ENCODE measurements around the gene PLA1A. TPM values are rescaled to one million over a fixed set of nuclear protein-coding genes. Genes with fewer than 3 reads are reported as not detected.

PLA1A gene
- total RNA-seq, 1 donor from 2014 or later: not detected

GRCh38 chr3:119669906-119670570 is 72.4 kb downstream of the PLA1A start:
- peaks cover 17% of the 10 kb centered on the region for H3K36me3 Mint-ChIP-seq
- peaks cover 6% of the 10 kb centered on the region for H3K4me1 Mint-ChIP-seq
- H3K4me3 Mint-ChIP-seq: no peak overlapping the region
- no peaks in the 10 kb centered on the region for H3K9me3 Mint-ChIP-seq
- H3K27me3 Mint-ChIP-seq (ENCODE audit: low read depth): no peaks in the 10 kb centered on the region
- H3K27ac Mint-ChIP-seq: no peak overlapping the region
- no peak for TF ChIP-seq CTCF (IDR thresholded peaks at IDR 0.05; ENCODE audit: unreplicated experiment)
- no peak for DNase-seq (ENCODE audit: low spot score in 2 of 2, unreplicated experiment in 2 of 2)

- Mint-ChIP-seq H3K27me3 (ENCODE audit: low read depth) (no peaks in the 10 kb centered on the region), H3K4me1 (peaks cover 28% of the 10 kb centered on the region), H3K36me3 (peaks cover 17% of the 10 kb centered on the region), H3K4me3 (no peak overlapping the region), H3K9me3 (no peaks in the 10 kb centered on the region), H3K27ac (peak overlapping the region; percentile 61)
- no peak for DNase-seq (ENCODE audit: low spot score in 2 of 2, unreplicated experiment in 2 of 2)
- no peak for TF ChIP-seq CTCF (IDR thresholded peaks at IDR 0.05; ENCODE audit: unreplicated experiment)
Measured at GRCh38 chr3:119672776-119673175, 75.1 kb downstream of the PLA1A start.

DNA sequence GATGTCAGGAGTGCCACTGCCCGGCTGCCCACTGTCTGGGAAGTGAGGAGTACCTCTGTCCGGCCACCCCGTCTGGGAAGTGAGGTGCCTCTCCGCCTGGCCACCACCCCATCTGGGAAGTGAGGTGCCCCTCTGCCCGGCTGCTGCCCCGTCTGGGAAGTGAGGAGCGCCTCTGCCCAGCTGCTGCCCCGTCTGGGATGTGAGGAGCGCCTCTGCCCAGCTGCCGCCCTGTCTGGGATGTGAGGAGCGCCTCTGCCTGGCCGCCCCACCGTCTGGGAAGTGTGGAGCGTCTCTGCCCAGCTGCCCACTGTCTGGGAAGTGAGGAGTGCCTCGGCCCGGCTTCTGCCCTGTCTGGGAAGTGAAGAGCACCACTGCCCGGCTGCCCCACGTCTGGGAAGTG is 76.2 kb downstream of the PLA1A start:
- peaks cover 17% of the 10 kb centered on the region for H3K36me3 Mint-ChIP-seq
- no peak for TF ChIP-seq CTCF (IDR thresholded peaks at IDR 0.05; ENCODE audit: unreplicated experiment)
- H3K27me3 Mint-ChIP-seq (ENCODE audit: low read depth): no peaks in the 10 kb centered on the region
- no peak for DNase-seq (ENCODE audit: low spot score in 2 of 2, unreplicated experiment in 2 of 2)
- no peak overlapping the region for H3K27ac Mint-ChIP-seq
- H3K9me3 Mint-ChIP-seq: no peaks in the 10 kb centered on the region
- H3K4me3 Mint-ChIP-seq: no peak overlapping the region
- H3K4me1 Mint-ChIP-seq: peaks cover 28% of the 10 kb centered on the region

DNA sequence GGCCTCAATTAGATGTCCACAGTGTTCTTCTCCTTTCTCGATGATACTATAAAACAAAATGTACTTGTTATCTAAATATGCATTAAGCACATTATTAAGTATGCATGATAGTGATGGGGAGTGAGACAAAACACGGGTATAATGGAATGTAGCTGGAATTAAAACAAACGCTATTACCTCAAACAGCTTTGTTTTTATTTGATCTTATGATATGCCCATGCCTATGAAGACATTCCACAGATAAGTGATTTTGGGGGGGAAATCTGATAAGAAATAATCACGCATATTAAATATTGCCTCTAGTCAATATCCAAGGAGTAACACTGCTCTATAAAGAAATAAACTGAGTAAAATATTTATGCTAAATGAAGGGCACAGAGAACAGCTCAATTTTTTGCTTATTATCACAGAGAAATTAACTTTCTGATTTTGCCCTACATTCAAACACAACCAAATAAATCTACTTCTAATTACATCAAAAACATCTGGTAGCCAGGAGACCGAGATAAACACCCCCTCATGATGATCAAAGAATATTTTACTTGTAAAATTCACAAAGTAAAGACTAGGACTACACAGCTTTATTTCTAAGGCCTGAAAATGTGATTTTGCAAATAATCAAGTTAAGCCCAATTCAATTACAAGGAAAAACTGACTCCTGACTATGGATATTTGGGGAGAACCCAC is 77.6 kb downstream of the PLA1A start:
- no peaks in the 10 kb centered on the region for H3K27me3 Mint-ChIP-seq (ENCODE audit: low read depth)
- peak overlapping the region; percentile 23 for H3K27ac Mint-ChIP-seq
- peaks cover 28% of the 10 kb centered on the region for H3K4me1 Mint-ChIP-seq
- TF ChIP-seq CTCF (IDR thresholded peaks at IDR 0.05; ENCODE audit: unreplicated experiment): no peak
- H3K9me3 Mint-ChIP-seq: no peaks in the 10 kb centered on the region
- no peak for DNase-seq (ENCODE audit: low spot score in 2 of 2, unreplicated experiment in 2 of 2)
- H3K36me3 Mint-ChIP-seq: peaks cover 17% of the 10 kb centered on the region
- peak overlapping the region; percentile 79 for H3K4me3 Mint-ChIP-seq

DNA sequence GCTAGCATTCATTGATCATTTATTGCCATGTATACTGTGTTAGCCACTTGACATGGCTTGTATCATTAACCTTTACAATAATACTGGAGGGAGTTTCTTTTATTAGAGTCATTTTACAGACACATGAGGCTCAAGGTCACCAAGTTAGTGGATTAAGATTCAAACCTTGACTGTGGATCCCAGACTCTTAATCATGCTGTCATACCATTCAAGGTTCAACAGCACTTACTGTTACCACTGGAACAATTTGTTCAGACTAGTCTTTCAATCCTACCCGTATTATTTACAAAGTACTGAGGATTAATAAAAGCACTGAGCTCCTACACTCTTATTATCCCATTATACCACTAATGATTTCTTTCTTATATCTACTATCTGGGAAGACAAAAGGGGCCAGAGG is 78.3 kb downstream of the PLA1A start:
- Mint-ChIP-seq H3K4me3 (peak overlapping the region; percentile 79), H3K9me3 (no peaks in the 10 kb centered on the region), H3K27me3 (ENCODE audit: low read depth) (no peaks in the 10 kb centered on the region), H3K27ac (no peak overlapping the region), H3K4me1 (peaks cover 28% of the 10 kb centered on the region), H3K36me3 (peaks cover 14% of the 10 kb centered on the region)
- DNase-seq (ENCODE audit: low spot score in 2 of 2, unreplicated experiment in 2 of 2): no peak
- TF ChIP-seq CTCF (IDR thresholded peaks at IDR 0.05; ENCODE audit: unreplicated experiment): no peak

All from mesothelial cell of epicardium (in vitro differentiated cells).